SK-N-MC (cell line): Measurements from ENCODE around the gene NEDD9.
A peak's percentile ranks its signal among the peaks of the same experiment; 100 is the strongest.

Source experiments
- DNase-seq: peaks from one replicate; pipeline ENCODE4 v3.0.0-alpha.2; 2011; ENCODE audit warnings: low read depth, low spot score
- H3K27ac ChIP-seq: fragments of 200-600 bp; sonication (generic); 2 replicates; pipeline ENCODE4 v1.5.1; 2016; ENCODE audit warnings: mixed run types
- H3K36me3 ChIP-seq: fragments of 200-600 bp; sonication (generic); 2 replicates; pipeline ENCODE4 v1.6.1; 2017; ENCODE audit warnings: antibody characterized with exemption, low read length, mixed read lengths; ENCODE audit not compliant: insufficient read depth
- H3K4me3 ChIP-seq: fragments of 200-600 bp; sonication (generic); 2 replicates; pipeline ENCODE4 v1.5.1; 2016
- H3K9ac ChIP-seq: fragments of 200-600 bp; sonication (generic); 2 replicates; pipeline ENCODE4 v1.8.0; 2017; ENCODE audit warnings: mixed run types, mixed read lengths; ENCODE audit not compliant: insufficient read length
- H3K9me3 ChIP-seq: fragments of 200-600 bp; sonication (generic); 2 replicates; pipeline ENCODE4 v1.6.1; 2017; ENCODE audit warnings: low read depth, mild to moderate bottlenecking, antibody characterized with exemption, low read length, moderate library complexity, mixed read lengths
- EZH2 ChIP-seq: fragments of 200-600 bp; sonication (generic); IDR thresholded peaks from one replicate; pipeline ENCODE4 v1.6.1; 2017; ENCODE audit warnings: antibody characterized with exemption
- FOXP2 ChIP-seq: optimal IDR thresholded peaks from 2 replicates; pipeline ENCODE3; 2011; ENCODE audit warnings: mild to moderate bottlenecking, moderate library complexity; ENCODE audit not compliant: insufficient read depth; ENCODE audit errors: extremely low read length, control extremely low read depth
- POLR2AphosphoS5 ChIP-seq: IDR thresholded peaks from 2 replicates; pipeline ENCODE4 v1.6.1; 2012; ENCODE audit warnings: mild to moderate bottlenecking, low read depth, low read length, borderline replicate concordance

The NEDD9 gene

DNA sequence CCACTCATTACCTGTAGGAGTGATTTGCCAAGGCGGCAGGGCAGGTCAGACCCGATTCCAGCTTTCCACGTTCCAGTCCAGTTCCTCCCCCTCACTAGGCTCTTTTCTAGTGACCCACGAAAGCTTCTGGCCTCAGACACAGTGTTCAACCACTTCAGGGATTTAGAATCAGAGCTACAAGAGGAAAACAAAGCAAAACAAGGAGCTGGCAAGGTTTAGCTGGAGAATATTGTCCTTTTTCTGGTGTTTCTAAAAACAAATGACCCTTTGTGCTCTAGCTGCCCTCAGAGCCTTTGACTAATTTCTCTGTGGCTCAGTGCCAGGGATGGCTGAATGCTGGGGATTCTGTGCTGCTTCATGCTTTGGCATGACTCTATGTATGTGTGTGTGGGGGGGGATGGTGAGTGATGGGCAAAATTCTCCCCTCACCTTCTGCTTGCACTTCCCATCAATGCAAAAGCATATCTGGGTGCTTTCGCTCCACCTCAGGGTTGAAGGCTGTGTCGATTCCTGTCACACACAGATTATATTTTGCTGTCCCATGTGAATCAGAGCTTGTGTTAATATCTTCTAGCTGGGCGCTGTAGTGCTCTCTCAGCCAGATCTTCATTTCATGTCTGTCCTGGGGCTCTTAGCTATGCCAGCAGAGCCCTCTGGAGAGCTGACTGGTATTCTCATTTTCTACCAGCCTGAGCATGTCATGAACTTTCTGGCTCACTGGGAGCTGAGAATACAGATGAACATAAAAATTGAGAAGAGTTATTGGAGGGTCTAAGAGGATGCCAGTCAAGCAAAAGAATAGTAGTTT, 19.3 kb upstream of the NEDD9 start:
- no peaks in the 10 kb centered on the region for H3K36me3 ChIP-seq
- TF ChIP-seq POLR2AphosphoS5: no peak
- no peak for TF ChIP-seq FOXP2
- TF ChIP-seq EZH2: no peak
- no peak overlapping the region for H3K4me3 ChIP-seq
- no peak overlapping the region for H3K9ac ChIP-seq
- H3K27ac ChIP-seq: no peak overlapping the region
- DNase-seq: no peak
- no peaks in the 10 kb centered on the region for H3K9me3 ChIP-seq

DNA sequence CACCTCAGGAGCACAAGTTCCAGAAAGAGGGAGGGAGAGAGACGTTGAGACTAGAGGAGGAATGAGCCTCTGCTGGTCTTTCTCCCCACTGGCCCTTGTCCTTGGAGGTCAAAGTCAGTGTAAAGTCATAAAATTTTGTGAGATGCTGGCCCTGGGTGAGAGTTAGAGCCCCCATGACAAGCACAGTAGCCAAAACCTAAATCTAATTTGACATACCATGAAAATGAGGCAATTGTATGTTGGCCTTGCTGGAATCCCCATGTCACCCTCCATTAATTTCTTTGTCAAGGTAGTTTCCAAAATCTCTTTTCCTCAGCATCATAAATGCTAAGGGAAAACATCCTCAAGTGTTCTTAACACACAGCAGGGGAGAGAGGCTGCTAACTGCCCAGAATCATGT, 17.6 kb upstream of the NEDD9 start:
- DNase-seq: no peak
- Histone ChIP-seq H3K27ac (no peak overlapping the region), H3K36me3 (no peaks in the 10 kb centered on the region), H3K9me3 (no peaks in the 10 kb centered on the region), H3K9ac (no peak overlapping the region), H3K4me3 (no peak overlapping the region)
- TF ChIP-seq EZH2: no peak
- no peak for TF ChIP-seq FOXP2
- no peak for TF ChIP-seq POLR2AphosphoS5

DNA sequence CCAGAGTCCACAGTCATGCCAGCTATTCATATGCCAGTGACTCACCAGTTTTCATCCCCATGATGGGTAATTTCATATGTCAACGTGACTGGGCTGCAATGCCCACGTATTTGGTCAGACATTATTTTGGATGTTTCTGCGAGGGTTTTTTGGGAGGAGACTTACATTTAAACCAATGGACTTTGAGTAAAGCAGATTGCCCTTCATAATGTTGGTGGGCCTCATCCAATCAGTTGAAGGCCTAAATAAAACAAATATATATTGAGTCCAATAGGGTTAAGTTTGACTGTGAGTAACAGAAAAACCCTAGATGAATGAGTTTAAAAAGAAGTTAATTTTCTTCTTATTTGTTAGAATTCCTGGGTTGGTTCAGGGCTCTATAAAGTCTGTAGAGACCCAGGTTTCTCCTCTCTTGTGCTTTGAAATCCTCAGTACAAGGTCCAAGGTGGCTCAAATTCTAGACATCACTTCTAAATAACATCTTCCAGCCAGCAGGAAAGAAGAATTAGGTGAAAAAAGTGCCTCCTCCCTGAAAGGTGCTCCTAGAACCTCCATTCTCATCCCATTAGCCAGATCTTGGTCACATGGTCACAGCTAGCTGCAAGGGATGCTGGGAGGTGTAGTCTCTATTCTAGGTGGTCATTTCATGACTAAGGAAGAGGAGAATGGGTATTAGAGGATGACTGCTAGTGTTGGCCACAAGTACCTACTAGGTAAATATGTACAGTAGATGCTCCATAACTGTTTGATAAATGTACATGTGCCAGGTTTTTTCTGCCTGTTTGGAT, 16.7 kb upstream of the NEDD9 start:
- TF ChIP-seq FOXP2 (no peak), EZH2 (no peak)
- Histone ChIP-seq H3K9ac (no peak overlapping the region), H3K4me3 (no peak overlapping the region), H3K36me3 (no peaks in the 10 kb centered on the region), H3K9me3 (no peaks in the 10 kb centered on the region), H3K27ac (no peak overlapping the region)
- DNase-seq: no peak

DNA sequence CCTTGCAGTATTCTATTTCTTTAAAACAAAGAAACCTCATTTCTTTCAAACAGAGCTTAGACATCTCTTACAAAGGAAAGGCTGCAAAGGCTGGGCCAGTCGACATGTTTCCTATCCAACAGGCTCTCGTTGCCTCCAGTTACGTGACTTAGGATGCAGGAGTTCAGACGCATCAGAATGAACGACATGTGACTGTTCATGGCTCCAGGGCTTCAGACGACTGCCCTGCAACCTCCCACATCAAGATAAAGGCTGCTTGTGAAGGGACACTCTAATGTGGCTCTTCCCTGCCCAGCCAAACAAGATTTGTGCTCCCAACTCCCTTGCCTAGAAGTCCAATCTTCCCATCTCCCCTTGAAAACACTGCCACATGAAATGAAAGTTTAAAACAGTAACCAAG, 14.3 kb upstream of the NEDD9 start:
- Histone ChIP-seq H3K27ac (no peak overlapping the region), H3K9me3 (no peaks in the 10 kb centered on the region), H3K9ac (no peak overlapping the region), H3K36me3 (no peaks in the 10 kb centered on the region), H3K4me3 (no peak overlapping the region)
- TF ChIP-seq POLR2AphosphoS5: no peak
- TF ChIP-seq FOXP2: no peak
- no peak for TF ChIP-seq EZH2
- DNase-seq: no peak

GRCh38 chr6:11245381-11246256, 13.2 kb upstream of the NEDD9 start:
- TF ChIP-seq EZH2: no peak
- TF ChIP-seq FOXP2: no peak
- TF ChIP-seq POLR2AphosphoS5: no peak; the same call in 1 of the 2 replicates
- Histone ChIP-seq H3K9me3 (no peaks in the 10 kb centered on the region), H3K36me3 (no peaks in the 10 kb centered on the region), H3K4me3 (peak overlapping the region; percentile 46), H3K9ac (no peak overlapping the region), H3K27ac (peak overlapping the region; percentile 68)
- DNase-seq: peak; percentile 24

DNA sequence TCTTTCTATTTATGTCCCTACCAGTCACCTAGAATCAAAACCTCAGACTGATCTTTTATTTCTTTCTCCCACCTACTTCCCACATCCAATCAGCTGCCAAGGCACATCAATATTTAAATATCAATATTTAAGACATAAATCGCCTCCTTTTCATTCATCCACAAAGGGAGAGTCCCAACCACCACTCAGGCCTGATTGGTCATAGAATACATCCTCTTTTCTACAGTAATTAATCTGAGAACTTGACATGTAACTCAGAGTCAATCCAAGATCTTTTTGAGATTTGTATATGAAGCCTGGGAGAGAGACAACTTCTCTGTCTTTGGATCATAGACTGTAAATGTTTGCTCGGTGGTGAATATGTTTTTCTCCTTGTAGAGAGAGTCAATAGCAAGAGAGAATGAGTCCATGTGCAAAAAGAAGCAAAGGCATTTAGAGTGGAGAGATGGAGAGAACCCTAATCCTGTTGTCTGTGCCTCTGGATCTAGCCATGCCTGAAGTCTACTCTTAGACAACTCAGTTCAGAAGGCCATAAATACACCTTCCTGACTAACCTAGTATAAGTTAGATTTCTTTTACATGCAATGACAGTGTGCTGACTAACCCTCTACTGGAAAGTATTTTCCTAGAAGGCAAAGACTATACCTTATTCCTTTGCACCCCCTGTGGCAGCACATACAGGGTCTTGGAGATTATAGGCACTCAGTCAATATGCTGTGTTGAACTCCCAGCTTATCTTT, 12.1 kb upstream of the NEDD9 start:
- Histone ChIP-seq H3K9ac (no peak overlapping the region), H3K4me3 (no peak overlapping the region), H3K9me3 (no peaks in the 10 kb centered on the region), H3K36me3 (no peaks in the 10 kb centered on the region), H3K27ac (no peak overlapping the region)
- DNase-seq: no peak
- TF ChIP-seq FOXP2 (no peak), POLR2AphosphoS5 (no peak), EZH2 (no peak)

DNA sequence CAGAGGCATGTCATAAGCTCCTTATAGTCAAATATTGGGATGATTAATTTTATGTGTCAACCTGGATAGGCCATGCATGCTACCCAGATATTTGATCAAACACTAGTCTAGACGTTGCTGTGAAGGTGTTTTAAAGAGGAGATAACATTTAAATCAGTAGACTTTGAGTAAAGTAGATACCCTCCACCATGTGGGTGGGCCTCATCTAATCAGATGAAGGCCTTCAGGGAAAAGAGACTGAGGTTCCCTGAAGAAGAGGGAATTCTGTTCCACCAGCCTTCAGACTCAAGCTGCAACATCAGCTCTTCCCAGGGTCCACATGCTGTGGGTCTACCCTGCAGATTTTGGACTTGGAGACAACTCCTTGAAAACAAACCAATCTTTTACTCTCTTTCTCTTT, 11.4 kb upstream of the NEDD9 start:
- no peaks in the 10 kb centered on the region for H3K36me3 ChIP-seq
- DNase-seq: no peak
- H3K9me3 ChIP-seq: no peaks in the 10 kb centered on the region
- H3K4me3 ChIP-seq: no peak overlapping the region
- H3K27ac ChIP-seq: no peak overlapping the region
- TF ChIP-seq POLR2AphosphoS5 (no peak), FOXP2 (no peak), EZH2 (no peak)
- no peak overlapping the region for H3K9ac ChIP-seq
